H1 (cell line): ENCODE data around the gene PMFBP1.

Experiments used
- BACH1 ChIP-seq: IDR thresholded peaks from 2 replicates; pipeline ENCODE4 v1.6.1; 2012; ENCODE audit warnings: low read length, improper control_type of control experiment
- CBX8 ChIP-seq: fragments of 300-800, 300-1000 bp; sonication (generic); IDR thresholded peaks from 2 replicates; pipeline ENCODE4 v1.7.1; 2016; ENCODE audit warnings: low read depth, low read length, borderline replicate concordance
- CEBPB ChIP-seq: IDR thresholded peaks from 2 replicates; pipeline ENCODE4 v1.6.1; 2012; ENCODE audit warnings: low read depth, low read length
- CTCF ChIP-seq, 3 experiments: IDR thresholded peaks; 1 replicate in 2 of 3; 2 replicates in 1 of 3; pipeline versions ENCODE4 v1.5.1 to v1.6.1; 2011; ENCODE audit warnings: low read length in 3 of 3, mild to moderate bottlenecking in 3 of 3, inconsistent platforms in 2 of 3, low read depth in 1 of 3, moderate library complexity in 1 of 3; ENCODE audit not compliant: insufficient read depth in 1 of 3; ENCODE audit errors: control extremely low read depth in 1 of 3
- EP300 ChIP-seq, 2 experiments: IDR thresholded peaks; 1 replicate in 1 of 2; 2 replicates in 1 of 2; pipeline ENCODE4 v1.6.1; 2011 to 2012; ENCODE audit warnings: low read depth in 2 of 2, low read length in 2 of 2, mild to moderate bottlenecking in 2 of 2, borderline replicate concordance in 1 of 2, inconsistent platforms in 1 of 2, moderate library complexity in 1 of 2
- EZH2 ChIP-seq: fragments of 200-600 bp; sonication (generic); IDR thresholded peaks from 2 replicates; pipeline ENCODE4 v1.7.1; 2012; ENCODE audit warnings: low read depth, mild to moderate bottlenecking, moderate library complexity, low read length, inconsistent platforms; ENCODE audit not compliant: severe bottlenecking
- POLR2AphosphoS5 ChIP-seq: IDR thresholded peaks from 2 replicates; pipeline ENCODE4 v1.6.1; 2011; ENCODE audit warnings: low read depth, low read length
- RFX5 ChIP-seq: IDR thresholded peaks from 2 replicates; pipeline ENCODE4 v1.6.1; 2011; ENCODE audit warnings: low read depth, low read length, improper control_type of control experiment, borderline replicate concordance
- ZNF274 ChIP-seq: IDR thresholded peaks from 2 replicates; pipeline ENCODE4 v1.7.0; 2012; ENCODE audit warnings: low read length, borderline replicate concordance; ENCODE audit errors: extremely low read depth

- no peak for TF ChIP-seq CBX8
- no peak for TF ChIP-seq CTCF (IDR thresholded peaks at IDR 0.05; ENCODE audit: control extremely low read depth in 1 of 3, insufficient read depth in 1 of 3, low read depth in 1 of 3, low read length in 3 of 3)
- TF ChIP-seq RFX5, result no peak
- no peak for TF ChIP-seq EP300 (IDR thresholded peaks at IDR 0.05; ENCODE audit: borderline replicate concordance in 1 of 2, low read depth in 2 of 2, low read length in 2 of 2)
- no peak for TF ChIP-seq CEBPB
- TF ChIP-seq BACH1, result no peak
- no peak for TF ChIP-seq EZH2
- no peak for TF ChIP-seq ZNF274
- no peak for TF ChIP-seq POLR2AphosphoS5
These were observed 12.6 kb downstream of the PMFBP1 start for GRCh38 chr16:72159386-72159785.
